ENCODE results near the gene LRP1B.

Gene LRP1B

GRCh38 chr2:141501752-141502151, 629.1 kb downstream of the LRP1B start:
- TF ChIP-seq, protein P1, sequence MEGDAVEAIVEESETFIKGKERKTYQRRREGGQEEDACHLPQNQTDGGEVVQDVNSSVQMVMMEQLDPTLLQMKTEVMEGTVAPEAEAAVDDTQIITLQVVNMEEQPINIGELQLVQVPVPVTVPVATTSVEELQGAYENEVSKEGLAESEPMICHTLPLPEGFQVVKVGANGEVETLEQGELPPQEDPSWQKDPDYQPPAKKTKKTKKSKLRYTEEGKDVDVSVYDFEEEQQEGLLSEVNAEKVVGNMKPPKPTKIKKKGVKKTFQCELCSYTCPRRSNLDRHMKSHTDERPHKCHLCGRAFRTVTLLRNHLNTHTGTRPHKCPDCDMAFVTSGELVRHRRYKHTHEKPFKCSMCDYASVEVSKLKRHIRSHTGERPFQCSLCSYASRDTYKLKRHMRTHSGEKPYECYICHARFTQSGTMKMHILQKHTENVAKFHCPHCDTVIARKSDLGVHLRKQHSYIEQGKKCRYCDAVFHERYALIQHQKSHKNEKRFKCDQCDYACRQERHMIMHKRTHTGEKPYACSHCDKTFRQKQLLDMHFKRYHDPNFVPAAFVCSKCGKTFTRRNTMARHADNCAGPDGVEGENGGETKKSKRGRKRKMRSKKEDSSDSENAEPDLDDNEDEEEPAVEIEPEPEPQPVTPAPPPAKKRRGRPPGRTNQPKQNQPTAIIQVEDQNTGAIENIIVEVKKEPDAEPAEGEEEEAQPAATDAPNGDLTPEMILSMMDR (IDR thresholded peaks at IDR 0.05; ENCODE audit: low read depth, low read length, poor library complexity, severe bottlenecking), result no peak
- TF ChIP-seq EZH2phosphoT487 (IDR thresholded peaks at IDR 0.05; ENCODE audit: borderline replicate concordance, low read length), result no peak
- Histone ChIP-seq H3K9me3 (ENCODE audit: control insufficient read depth, insufficient read depth, low read length) (no peaks in the 10 kb centered on the region), H3K4me2 (ENCODE audit: low read length) (no peak overlapping the region), H3K36me3 (ENCODE audit: control insufficient read depth, low read length) (no peaks in the 10 kb centered on the region), H4K20me1 (ENCODE audit: control insufficient read depth, insufficient read depth, low read depth, low read length) (no peaks in the 10 kb centered on the region), H3K9me2 (replicated peaks; ENCODE audit: control insufficient read depth, low read length) (no peaks in the 10 kb centered on the region), H3K27ac (ENCODE audit: low read depth, low read length) (no peak overlapping the region), H3K4me1 (ENCODE audit: control insufficient read depth, low read length) (no peaks in the 10 kb centered on the region), H3K79me2 (ENCODE audit: control insufficient read depth, low read length) (no peaks in the 10 kb centered on the region), H3K27me3 (ENCODE audit: control insufficient read depth, low read length) (no peaks in the 10 kb centered on the region), H3K4me3 (ENCODE audit: low read length) (no peak overlapping the region), H3F3A (ENCODE audit: control insufficient read depth, insufficient read depth) (no peaks in the 10 kb centered on the region)

- no peaks in the 10 kb centered on the region; the same call in 1 of the 2 replicates for H3K9me3 ChIP-seq (ENCODE audit: control insufficient read depth, insufficient read depth, low read length)
- no peak overlapping the region for H3K4me3 ChIP-seq (ENCODE audit: low read length)
- H3K9me2 ChIP-seq (replicated peaks; ENCODE audit: control insufficient read depth, low read length), result no peaks in the 10 kb centered on the region
- no peaks in the 10 kb centered on the region for H3K27me3 ChIP-seq (ENCODE audit: control insufficient read depth, low read length)
- no peaks in the 10 kb centered on the region for H3K4me1 ChIP-seq (ENCODE audit: control insufficient read depth, low read length)
- H3F3A ChIP-seq (ENCODE audit: control insufficient read depth, insufficient read depth), result no peaks in the 10 kb centered on the region
- H3K79me2 ChIP-seq (ENCODE audit: control insufficient read depth, low read length), result no peaks in the 10 kb centered on the region
- no peak overlapping the region for H3K27ac ChIP-seq (ENCODE audit: low read depth, low read length)
- H3K4me2 ChIP-seq (ENCODE audit: low read length), result no peak overlapping the region
- TF ChIP-seq, protein P1 (IDR thresholded peaks at IDR 0.05; ENCODE audit: low read depth, low read length, poor library complexity, severe bottlenecking), result no peak
- no peak for TF ChIP-seq EZH2phosphoT487 (IDR thresholded peaks at IDR 0.05; ENCODE audit: borderline replicate concordance, low read length)
- no peaks in the 10 kb centered on the region for H3K36me3 ChIP-seq (ENCODE audit: control insufficient read depth, low read length)
- no peaks in the 10 kb centered on the region for H4K20me1 ChIP-seq (ENCODE audit: control insufficient read depth, insufficient read depth, low read depth, low read length)
These were observed 631.7 kb downstream of the LRP1B start for GRCh38 chr2:141499123-141499522.

- H3K79me2 ChIP-seq (ENCODE audit: control insufficient read depth, low read length), result no peaks in the 10 kb centered on the region
- H3K9me3 ChIP-seq (ENCODE audit: control insufficient read depth, insufficient read depth, low read length), result no peaks in the 10 kb centered on the region; the same call in 1 of the 2 replicates
- no peak overlapping the region for H3K4me3 ChIP-seq (ENCODE audit: low read length)
- no peaks in the 10 kb centered on the region for H4K20me1 ChIP-seq (ENCODE audit: control insufficient read depth, insufficient read depth, low read depth, low read length)
- H3K27ac ChIP-seq (ENCODE audit: low read depth, low read length), result no peak overlapping the region
- no peaks in the 10 kb centered on the region for H3F3A ChIP-seq (ENCODE audit: control insufficient read depth, insufficient read depth)
- no peaks in the 10 kb centered on the region for H3K4me1 ChIP-seq (ENCODE audit: control insufficient read depth, low read length)
- no peaks in the 10 kb centered on the region for H3K36me3 ChIP-seq (ENCODE audit: control insufficient read depth, low read length)
- H3K9me2 ChIP-seq (replicated peaks; ENCODE audit: control insufficient read depth, low read length), result no peaks in the 10 kb centered on the region
- no peak overlapping the region for H3K4me2 ChIP-seq (ENCODE audit: low read length)
- H3K27me3 ChIP-seq (ENCODE audit: control insufficient read depth, low read length), result no peaks in the 10 kb centered on the region
- TF ChIP-seq, protein P1 (IDR thresholded peaks at IDR 0.05; ENCODE audit: low read depth, low read length, poor library complexity, severe bottlenecking), result no peak
- TF ChIP-seq EZH2phosphoT487 (IDR thresholded peaks at IDR 0.05; ENCODE audit: borderline replicate concordance, low read length), result no peak
These were observed 632.3 kb downstream of the LRP1B start for GRCh38 chr2:141498561-141498960.
